ENCODE measurements around the gene SDR42E2.
"Not testable (repeated sequence)": the region's sequence is repeated elsewhere in the genome, so short reads cannot be mapped to it uniquely, and the experiment has no call there.

The SDR42E2 gene

GRCh38 chr16:22161999-22162655 lies at the start of gene SDR42E2:
TSS of gene SDR42E2 (plus strand) at chr16:22162506. CDS start at chr16:22165583, 3,077 bp downstream.
- no peak for DNase-seq

GRCh38 chr16:22116095-22116700 lies 46.1 kb upstream of the SDR42E2 start:
- DNase-seq: no peak

- no peak for DNase-seq
These were observed 44.7 kb upstream of the SDR42E2 start for GRCh38 chr16:22117609-22118008.

- DNase-seq: no peak
These were observed 41.9 kb upstream of the SDR42E2 start for GRCh38 chr16:22120440-22120839.

- no peak for DNase-seq
These were observed 40.1 kb upstream of the SDR42E2 start for GRCh38 chr16:22122239-22122638.

- DNase-seq: peak in 1 of 2 experiments; percentile 7
These were observed 39.2 kb upstream of the SDR42E2 start for GRCh38 chr16:22123146-22123545.

- no peak for DNase-seq
These were observed 38.4 kb upstream of the SDR42E2 start for GRCh38 chr16:22123759-22124490.

- DNase-seq: no peak
These were observed 37.6 kb upstream of the SDR42E2 start for GRCh38 chr16:22124583-22125284.

GRCh38 chr16:22126037-22126558 lies 36.2 kb upstream of the SDR42E2 start:
- no peak for DNase-seq

GRCh38 chr16:22128537-22128936 lies 33.8 kb upstream of the SDR42E2 start:
- not testable (repeated sequence) for DNase-seq

GRCh38 chr16:22130528-22130927 lies 31.8 kb upstream of the SDR42E2 start:
- no peak for DNase-seq

- DNase-seq: no peak
These were observed 29.5 kb upstream of the SDR42E2 start for GRCh38 chr16:22132801-22133200.

GRCh38 chr16:22138482-22138881 lies 23.8 kb upstream of the SDR42E2 start:
- DNase-seq: no peak

- DNase-seq: no peak
These were observed 23.3 kb upstream of the SDR42E2 start for GRCh38 chr16:22139008-22139407.

GRCh38 chr16:22139732-22140131 lies 22.6 kb upstream of the SDR42E2 start:
- no peak for DNase-seq

GRCh38 chr16:22141767-22142166 lies 20.5 kb upstream of the SDR42E2 start:
- DNase-seq: peak in 1 of 2 experiments; percentile 3

- DNase-seq: no peak
These were observed 17.8 kb upstream of the SDR42E2 start for GRCh38 chr16:22144520-22144919.

- no peak for DNase-seq
These were observed 14.5 kb upstream of the SDR42E2 start for GRCh38 chr16:22147853-22148252.

- DNase-seq: no peak
These were observed 10.9 kb upstream of the SDR42E2 start for GRCh38 chr16:22151246-22151998.

- DNase-seq: no peak
These were observed 10.0 kb upstream of the SDR42E2 start for GRCh38 chr16:22152316-22152715.

GRCh38 chr16:22153078-22153477 lies 9.2 kb upstream of the SDR42E2 start:
- DNase-seq: not testable (repeated sequence)

GRCh38 chr16:22161401-22161800 lies 905 bp upstream of the SDR42E2 start:
- DNase-seq: no peak

Measured in Kasumi-1 (cell line).